Right atrium auricular region (tissue), 2 donors: ENCODE measurements around the gene IL1RL2. TPM values are rescaled to one million over a fixed set of nuclear protein-coding genes. Genes with fewer than 3 reads are reported as not detected.

Experiments
- DNase-seq: peaks from one replicate; pipeline ENCODE4 v3.0.0-alpha.2; 2019; ENCODE audit warnings: low spot score
- H3K27ac ChIP-seq, 2 donors: fragments of 200-600 bp; sonication (generic); 1 replicate in 1 of 2; 2 replicates in 1 of 2; pipeline ENCODE4 v1.5.1; 2016 to 2019
- H3K27me3 ChIP-seq, 2 donors: fragments of 200-600 bp; sonication (generic); one replicate each; pipeline versions ENCODE4 v1.5.1 to v1.6.0; 2017 to 2019
- H3K36me3 ChIP-seq: fragments of 200-600 bp; sonication (generic); one replicate; pipeline ENCODE4 v1.5.1; 2016
- H3K4me1 ChIP-seq, 2 donors: fragments of 200-600 bp; sonication (generic); one replicate each; pipeline versions ENCODE4 v1.5.1 to v1.6.0; 2017 to 2019
- H3K4me3 ChIP-seq, 2 donors: fragments of 200-600 bp; sonication (generic); 1 replicate in 1 of 2; 2 replicates in 1 of 2; pipeline ENCODE4 v1.5.1; 2017 to 2019; ENCODE audit warnings: mild to moderate bottlenecking in 1 of 2, moderate library complexity in 1 of 2
- H3K9me3 ChIP-seq, 2 donors: fragments of 200-600 bp; sonication (generic); one replicate each; pipeline ENCODE4 v1.5.1; 2019
- CTCF ChIP-seq, 2 donors: fragments of 200-600 bp; sonication (generic); IDR thresholded peaks; one replicate each; pipeline ENCODE4 v1.5.1; 2019; ENCODE audit warnings: antibody characterized with exemption in 2 of 2
- total RNA-seq, 2 donors: library from RNA; depleted of rRNA; stranded (reverse); fragments of >200 nt; gene quantifications; one replicate each; pipeline ENCODE4 v1.1.0, GENCODE V29; 2016

The IL1RL2 gene
- total RNA-seq, 2 donors from 2014 or later = 0.55 TPM; not detected in 1

- no peak for DNase-seq
Observed at GRCh38 chr2:102238039-102238756, 51.4 kb downstream of the IL1RL2 start.

GRCh38 chr2:102238778-102239177 is 52.0 kb downstream of the IL1RL2 start:
- Histone ChIP-seq H3K27me3 (no peaks in the 10 kb centered on the region), H3K4me1 (peaks cover 0 to 15% of the 10 kb centered on the region in 2 donors), H3K4me3 (no peak overlapping the region), H3K9me3 (no peaks in the 10 kb centered on the region), H3K36me3 (no peaks in the 10 kb centered on the region), H3K27ac (peak overlapping the region; percentile 63 to 80)
- TF ChIP-seq CTCF (IDR thresholded peaks at IDR 0.05) = no peak
- DNase-seq = no peak

More at GRCh38 chr2:102238039-102238756, 51.4 kb downstream of the IL1RL2 start:
- Histone ChIP-seq H3K4me3 (no peak overlapping the region), H3K4me1 (peaks cover 0 to 15% of the 10 kb centered on the region in 2 donors), H3K27ac (peak overlapping the region; percentile 63 to 80), H3K36me3 (no peaks in the 10 kb centered on the region), H3K9me3 (no peaks in the 10 kb centered on the region), H3K27me3 (no peaks in the 10 kb centered on the region)
- no peak for TF ChIP-seq CTCF (IDR thresholded peaks at IDR 0.05)

- no peaks in the 10 kb centered on the region for H3K36me3 ChIP-seq
- H3K4me3 ChIP-seq = no peak overlapping the region
- DNase-seq = no peak
- H3K27me3 ChIP-seq = no peaks in the 10 kb centered on the region
- no peak for TF ChIP-seq CTCF (IDR thresholded peaks at IDR 0.05)
- peak overlapping the region; percentile 63 to 80 for H3K27ac ChIP-seq
- H3K4me1 ChIP-seq = peaks cover 0 to 15% of the 10 kb centered on the region in 2 donors
- no peaks in the 10 kb centered on the region for H3K9me3 ChIP-seq
Observed at GRCh38 chr2:102239344-102239743, 52.5 kb downstream of the IL1RL2 start.

GRCh38 chr2:102240640-102241370 is 54.0 kb downstream of the IL1RL2 start:
- no peaks in the 10 kb centered on the region for H3K27me3 ChIP-seq
- peak; percentile 90 to 99 for TF ChIP-seq CTCF (IDR thresholded peaks at IDR 0.05)
- H3K9me3 ChIP-seq = no peaks in the 10 kb centered on the region
- peak overlapping the region in 1 of 2 donors; percentile 1 for H3K4me3 ChIP-seq
- DNase-seq = peak; percentile 94
- H3K36me3 ChIP-seq = no peaks in the 10 kb centered on the region
- H3K4me1 ChIP-seq = peaks cover 0 to 15% of the 10 kb centered on the region in 2 donors
- peak overlapping the region; percentile 52 to 80 for H3K27ac ChIP-seq

GRCh38 chr2:102241616-102242305 is 54.9 kb downstream of the IL1RL2 start:
- Histone ChIP-seq H3K4me1 (peaks cover 0 to 15% of the 10 kb centered on the region in 2 donors), H3K27me3 (no peaks in the 10 kb centered on the region), H3K4me3 (no peak overlapping the region), H3K9me3 (no peaks in the 10 kb centered on the region), H3K27ac (no peak overlapping the region), H3K36me3 (no peaks in the 10 kb centered on the region)
- no peak for TF ChIP-seq CTCF (IDR thresholded peaks at IDR 0.05)
- DNase-seq = no peak
